ENCODE data around the gene C1QTNF9B. TPM values are rescaled to one million over a fixed set of nuclear protein-coding genes. Genes with fewer than 3 reads are reported as not detected.
"Not testable (repeated sequence)": the region's sequence is repeated elsewhere in the genome, so short reads cannot be mapped to it uniquely, and the experiment has no call there.

C1QTNF9B gene
- total RNA-seq, result not detected

- ATAC-seq (ENCODE audit: low read depth); DNase-seq; H3K27ac Mint-ChIP-seq; H3K4me3 Mint-ChIP-seq; H3K4me1 Mint-ChIP-seq; H3K36me3 Mint-ChIP-seq; H3K9me3 Mint-ChIP-seq; POLR2A ChIA-PET: not testable (repeated sequence)
- H3K27me3 Mint-ChIP-seq, result peaks cover 21% of the 10 kb centered on the region
These were observed at the start of gene C1QTNF9B for GRCh38 chr13:23897452-23897919. TSS of gene C1QTNF9B (minus strand) at chr13:23897502.

DNA sequence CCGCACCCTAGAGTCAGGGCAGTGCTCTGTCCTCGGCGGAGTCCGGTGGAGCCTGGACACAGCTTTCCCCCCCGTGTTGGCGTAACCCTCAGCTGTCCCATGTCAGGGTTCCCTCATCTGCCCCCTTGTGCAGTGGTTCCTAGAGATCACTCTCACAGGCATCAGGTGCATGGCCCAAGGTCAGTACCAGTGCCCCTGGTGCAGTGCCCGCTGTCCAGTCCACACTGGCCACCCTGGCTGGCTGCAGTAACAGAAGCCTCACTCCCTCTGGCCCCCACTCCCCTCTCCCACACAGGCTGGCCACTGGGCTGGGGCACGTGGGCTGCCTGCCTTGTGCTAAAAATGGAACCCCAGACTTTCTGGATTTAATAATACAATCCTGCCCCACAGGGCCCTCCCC lies 49.6 kb upstream of the C1QTNF9B start:
- Mint-ChIP-seq H3K4me1 (no peaks in the 10 kb centered on the region), H3K9me3 (no peaks in the 10 kb centered on the region), H3K36me3 (no peaks in the 10 kb centered on the region), H3K27me3 (peaks cover 18% of the 10 kb centered on the region), H3K4me3 (no peak overlapping the region), H3K27ac (no peak overlapping the region)
- DNase-seq (no peak), ATAC-seq (ENCODE audit: low read depth) (no peak)
- POLR2A ChIA-PET, result no interaction called here

GRCh38 chr13:23946067-23946466 lies 48.8 kb upstream of the C1QTNF9B start:
- ATAC-seq (ENCODE audit: low read depth) (no peak), DNase-seq (no peak)
- H3K36me3 Mint-ChIP-seq, result no peaks in the 10 kb centered on the region
- no peaks in the 10 kb centered on the region for H3K4me1 Mint-ChIP-seq
- POLR2A ChIA-PET, result no interaction called here
- H3K27ac Mint-ChIP-seq, result no peak overlapping the region
- H3K4me3 Mint-ChIP-seq, result no peak overlapping the region
- H3K27me3 Mint-ChIP-seq, result peaks cover 21% of the 10 kb centered on the region
- no peaks in the 10 kb centered on the region for H3K9me3 Mint-ChIP-seq

- Mint-ChIP-seq H3K36me3 (no peaks in the 10 kb centered on the region), H3K9me3 (no peaks in the 10 kb centered on the region), H3K27ac (no peak overlapping the region), H3K4me3 (no peak overlapping the region), H3K27me3 (peaks cover 24% of the 10 kb centered on the region), H3K4me1 (no peaks in the 10 kb centered on the region)
- POLR2A ChIA-PET, result no interaction called here
- DNase-seq, result no peak
- ATAC-seq (ENCODE audit: low read depth), result no peak
These were observed 48.3 kb upstream of the C1QTNF9B start for GRCh38 chr13:23945612-23946011.

GRCh38 chr13:23941211-23941610 lies 43.9 kb upstream of the C1QTNF9B start:
- ATAC-seq (ENCODE audit: low read depth) (no peak), DNase-seq (no peak)
- H3K36me3 Mint-ChIP-seq, result no peaks in the 10 kb centered on the region
- H3K4me3 Mint-ChIP-seq, result no peak overlapping the region
- no peak overlapping the region for H3K27ac Mint-ChIP-seq
- no peaks in the 10 kb centered on the region for H3K4me1 Mint-ChIP-seq
- POLR2A ChIA-PET, result no interaction called here
- peaks cover 52% of the 10 kb centered on the region for H3K27me3 Mint-ChIP-seq
- peaks cover 1% of the 10 kb centered on the region for H3K9me3 Mint-ChIP-seq

DNA sequence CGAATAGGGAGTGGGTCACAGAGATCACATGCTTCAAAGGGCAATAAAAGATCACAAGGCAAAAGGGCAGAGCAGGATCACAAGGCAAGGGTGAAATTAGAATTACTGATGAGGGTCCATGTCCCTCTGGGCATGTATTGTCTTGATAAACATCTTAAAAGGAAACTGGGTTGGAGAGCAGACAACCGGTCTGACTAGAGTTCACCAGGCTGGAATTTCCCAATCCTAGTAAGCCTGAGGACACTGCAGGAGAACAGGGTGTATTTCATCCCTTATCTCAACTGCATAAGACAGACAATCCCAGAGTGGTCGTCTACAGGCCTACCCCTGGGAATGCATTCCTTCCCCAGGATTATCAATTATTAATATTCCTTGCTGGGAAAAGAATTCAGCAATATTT lies 42.4 kb upstream of the C1QTNF9B start:
- H3K4me3 Mint-ChIP-seq; H3K27ac Mint-ChIP-seq; H3K4me1 Mint-ChIP-seq; H3K9me3 Mint-ChIP-seq; POLR2A ChIA-PET; H3K36me3 Mint-ChIP-seq; ATAC-seq (ENCODE audit: low read depth); DNase-seq: not testable (repeated sequence)
- H3K27me3 Mint-ChIP-seq, result peaks cover 44% of the 10 kb centered on the region

DNA sequence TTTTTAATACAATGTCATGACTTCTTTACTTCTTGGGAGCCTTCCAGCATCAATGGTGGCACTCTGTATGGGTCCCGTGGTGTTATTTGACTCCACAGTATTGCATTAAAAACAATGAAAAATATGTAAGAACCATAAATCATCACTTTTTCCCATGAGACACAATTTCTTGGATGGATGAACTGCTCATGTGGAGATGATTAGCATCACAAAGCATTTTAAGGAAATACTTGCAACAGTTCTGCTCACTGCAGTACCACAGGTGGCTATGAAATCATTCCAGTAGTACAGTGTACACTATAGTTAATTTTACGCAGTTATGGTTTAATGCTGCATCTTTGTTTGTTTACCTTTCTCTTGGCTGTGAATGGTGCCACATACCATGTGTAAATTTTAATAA lies 37.2 kb upstream of the C1QTNF9B start:
- Mint-ChIP-seq H3K9me3 (no peaks in the 10 kb centered on the region), H3K27ac (no peak overlapping the region), H3K4me1 (no peaks in the 10 kb centered on the region), H3K27me3 (peaks cover 56% of the 10 kb centered on the region), H3K4me3 (no peak overlapping the region), H3K36me3 (no peaks in the 10 kb centered on the region)
- ATAC-seq (ENCODE audit: low read depth) (no peak), DNase-seq (no peak)
- POLR2A ChIA-PET, result no interaction called here

GRCh38 chr13:23928985-23929384 lies 31.7 kb upstream of the C1QTNF9B start:
- no peaks in the 10 kb centered on the region for H3K36me3 Mint-ChIP-seq
- POLR2A ChIA-PET, result no interaction called here
- DNase-seq (no peak), ATAC-seq (ENCODE audit: low read depth) (no peak)
- H3K4me3 Mint-ChIP-seq, result no peak overlapping the region
- no peaks in the 10 kb centered on the region for H3K9me3 Mint-ChIP-seq
- peaks cover 62% of the 10 kb centered on the region for H3K27me3 Mint-ChIP-seq
- no peaks in the 10 kb centered on the region for H3K4me1 Mint-ChIP-seq
- H3K27ac Mint-ChIP-seq, result no peak overlapping the region

- Mint-ChIP-seq H3K36me3 (no peaks in the 10 kb centered on the region), H3K27ac (no peak overlapping the region), H3K4me1 (no peaks in the 10 kb centered on the region), H3K9me3 (no peaks in the 10 kb centered on the region), H3K4me3 (no peak overlapping the region), H3K27me3 (peaks cover 43% of the 10 kb centered on the region)
- no peak for ATAC-seq (ENCODE audit: low read depth)
- POLR2A ChIA-PET, result no interaction called here
- no peak for DNase-seq
These were observed 25.7 kb upstream of the C1QTNF9B start for GRCh38 chr13:23923031-23923430.

DNA sequence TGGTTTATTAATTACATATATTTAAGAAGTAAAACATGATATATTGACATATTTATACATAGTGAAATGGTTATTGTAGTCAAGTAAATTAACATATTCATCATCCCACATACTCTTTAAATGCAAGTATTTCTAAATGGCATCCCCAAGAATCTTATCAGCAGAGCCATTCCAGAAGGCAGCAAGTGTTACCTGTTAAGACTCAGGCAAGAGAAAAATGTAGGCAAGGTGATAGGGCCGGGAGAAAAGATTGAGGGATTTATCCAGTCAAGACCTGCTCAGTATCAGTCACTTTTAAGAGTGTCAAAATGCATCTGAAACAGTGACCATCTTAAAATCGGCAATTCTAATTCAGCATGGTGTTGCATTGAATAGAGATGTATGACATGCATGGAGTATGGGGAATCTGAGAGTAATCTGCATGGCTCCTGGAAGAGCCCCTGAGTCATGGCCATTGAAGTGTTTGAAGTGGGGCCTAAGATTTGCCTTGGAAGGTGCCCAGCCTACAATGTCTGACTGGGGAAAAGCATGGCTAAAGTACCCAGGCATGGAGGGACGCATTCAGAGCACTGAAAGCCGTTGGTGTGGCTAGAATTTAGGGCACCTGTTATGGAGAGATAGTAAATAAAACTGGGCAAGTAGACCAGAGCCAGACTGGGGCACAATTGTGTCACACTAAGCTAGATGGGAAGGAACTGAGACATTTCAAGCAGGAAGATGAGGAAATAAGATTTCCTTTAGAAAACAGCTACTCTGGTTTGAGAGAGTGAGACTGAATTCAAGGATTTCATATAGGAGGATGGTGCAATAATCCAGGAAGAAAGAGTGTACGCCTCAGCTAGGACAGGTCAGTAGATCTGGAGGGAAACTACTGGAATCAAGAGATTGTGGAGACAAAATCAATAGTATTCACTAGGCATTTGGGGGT lies 25.0 kb upstream of the C1QTNF9B start:
- no peaks in the 10 kb centered on the region for H3K36me3 Mint-ChIP-seq
- H3K4me1 Mint-ChIP-seq, result no peaks in the 10 kb centered on the region
- H3K9me3 Mint-ChIP-seq, result no peaks in the 10 kb centered on the region
- DNase-seq (no peak), ATAC-seq (ENCODE audit: low read depth) (no peak)
- H3K27ac Mint-ChIP-seq, result no peak overlapping the region
- POLR2A ChIA-PET, result no interaction called here
- peaks cover 49% of the 10 kb centered on the region for H3K27me3 Mint-ChIP-seq
- H3K4me3 Mint-ChIP-seq, result no peak overlapping the region

DNA sequence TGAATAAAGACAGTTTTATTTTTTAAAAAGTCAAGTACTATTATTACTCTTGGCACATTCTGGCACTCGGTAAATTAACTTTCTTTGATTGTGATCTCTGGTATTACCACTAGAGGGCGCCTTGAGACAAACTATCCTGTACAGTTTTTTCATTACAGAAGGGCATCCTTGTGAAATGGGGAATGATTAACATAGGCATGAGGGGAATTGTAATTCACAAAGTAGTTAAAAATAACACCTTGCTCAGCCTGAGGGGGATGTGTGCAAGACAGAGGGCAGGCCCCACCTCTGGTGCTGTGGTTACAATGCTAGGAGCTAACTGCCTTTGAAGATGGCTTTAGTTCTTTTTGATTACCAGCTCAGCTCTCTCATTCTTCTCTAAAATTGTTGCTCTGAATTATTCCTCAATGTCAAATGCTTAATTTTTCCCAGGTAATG lies 24.2 kb upstream of the C1QTNF9B start:
- Mint-ChIP-seq H3K36me3 (no peaks in the 10 kb centered on the region), H3K27ac (no peak overlapping the region), H3K9me3 (no peaks in the 10 kb centered on the region), H3K4me1 (no peaks in the 10 kb centered on the region), H3K27me3 (peaks cover 46% of the 10 kb centered on the region), H3K4me3 (no peak overlapping the region)
- ATAC-seq (ENCODE audit: low read depth) (no peak), DNase-seq (no peak)
- POLR2A ChIA-PET, result no interaction called here

DNA sequence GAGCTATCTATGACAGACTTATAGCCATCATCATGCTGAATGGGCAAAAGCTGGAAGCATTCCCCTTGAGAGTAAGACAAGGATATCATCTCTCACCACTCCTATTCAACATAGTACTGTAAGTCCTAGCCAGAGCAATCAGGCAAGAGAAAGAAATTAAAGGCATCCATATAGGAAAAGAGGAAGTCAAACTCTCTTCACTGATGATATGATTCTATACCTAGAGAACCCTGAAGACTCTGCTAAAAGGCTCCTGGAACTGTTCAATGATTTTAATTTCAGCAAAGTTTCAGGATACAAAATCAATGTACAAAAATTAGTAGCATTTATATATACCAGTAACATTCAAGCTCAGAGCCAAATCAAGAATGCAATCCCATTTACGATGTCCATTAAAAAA lies 21.7 kb upstream of the C1QTNF9B start:
- no peaks in the 10 kb centered on the region for H3K4me1 Mint-ChIP-seq
- DNase-seq, result no peak
- no peak overlapping the region for H3K4me3 Mint-ChIP-seq
- H3K27ac Mint-ChIP-seq, result no peak overlapping the region
- H3K36me3 Mint-ChIP-seq, result no peaks in the 10 kb centered on the region
- POLR2A ChIA-PET, result no interaction called here
- no peak for ATAC-seq (ENCODE audit: low read depth)
- H3K27me3 Mint-ChIP-seq, result peaks cover 52% of the 10 kb centered on the region
- no peaks in the 10 kb centered on the region for H3K9me3 Mint-ChIP-seq

DNA sequence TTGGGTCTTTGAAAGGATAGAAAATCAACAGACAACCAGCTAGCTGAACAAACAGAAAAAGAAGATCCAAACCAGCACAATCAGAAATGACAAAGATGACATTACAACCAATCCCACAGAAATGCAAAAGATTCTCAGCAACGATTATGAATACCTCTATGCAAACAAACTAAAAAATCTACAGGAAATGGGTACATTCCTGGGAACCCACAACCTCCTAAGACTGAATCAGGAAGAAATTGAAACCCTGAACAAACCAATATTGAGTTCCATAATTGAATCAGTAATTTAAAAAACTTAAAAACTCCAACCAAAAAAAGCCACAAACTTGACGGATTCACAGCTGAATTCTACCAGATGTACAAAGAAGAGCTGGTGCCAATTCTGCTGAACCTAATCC lies 20.9 kb upstream of the C1QTNF9B start:
- no peaks in the 10 kb centered on the region for H3K4me1 Mint-ChIP-seq

GRCh38 chr13:23915308-23915707 lies 18.0 kb upstream of the C1QTNF9B start:
- Mint-ChIP-seq H3K4me3 (no peak overlapping the region), H3K4me1 (peaks cover 5% of the 10 kb centered on the region), H3K27me3 (peaks cover 64% of the 10 kb centered on the region), H3K9me3 (no peaks in the 10 kb centered on the region), H3K27ac (no peak overlapping the region), H3K36me3 (no peaks in the 10 kb centered on the region)
- no peak for DNase-seq
- no peak for ATAC-seq (ENCODE audit: low read depth)
- POLR2A ChIA-PET, result no interaction called here

More for the DNA sequence above, 20.9 kb upstream of the C1QTNF9B start:
- POLR2A ChIA-PET, result no interaction called here
- ATAC-seq (ENCODE audit: low read depth) (no peak), DNase-seq (no peak)
- Mint-ChIP-seq H3K27ac (no peak overlapping the region), H3K27me3 (peaks cover 56% of the 10 kb centered on the region), H3K9me3 (no peaks in the 10 kb centered on the region), H3K4me3 (no peak overlapping the region), H3K36me3 (no peaks in the 10 kb centered on the region)
